ENCODE data around the gene PHKB.

The PHKB gene

GRCh38 chr16:47700857-47701587 is 239.9 kb downstream of the PHKB start:
- H3K36me3 ChIP-seq (ENCODE audit: control insufficient read depth, low read length) = peaks cover 29% of the 10 kb centered on the region
- H3K4me2 ChIP-seq (ENCODE audit: low read length) = no peak overlapping the region
- no peaks in the 10 kb centered on the region for H3K4me1 ChIP-seq (ENCODE audit: control insufficient read depth, low read length)
- TF ChIP-seq EZH2phosphoT487 (IDR thresholded peaks at IDR 0.05; ENCODE audit: borderline replicate concordance, low read length) (no peak), CTCF (IDR thresholded peaks at IDR 0.05; ENCODE audit: low read depth, low read length, poor library complexity, severe bottlenecking) (no peak)
- H3K79me2 ChIP-seq (ENCODE audit: control insufficient read depth, low read length) = no peaks in the 10 kb centered on the region
- H3K4me3 ChIP-seq (ENCODE audit: low read length) = no peak overlapping the region
- H3K9me3 ChIP-seq (ENCODE audit: control insufficient read depth, insufficient read depth, low read length) = no peaks in the 10 kb centered on the region
- H3K9me2 ChIP-seq (replicated peaks; ENCODE audit: control insufficient read depth, low read length) = no peaks in the 10 kb centered on the region
- no peaks in the 10 kb centered on the region for H3K27me3 ChIP-seq (ENCODE audit: control insufficient read depth, low read length)
- H4K20me1 ChIP-seq (ENCODE audit: control insufficient read depth, insufficient read depth, low read depth, low read length) = no peaks in the 10 kb centered on the region
- H3F3A ChIP-seq (ENCODE audit: control insufficient read depth, insufficient read depth) = no peaks in the 10 kb centered on the region
- no peak overlapping the region for H3K27ac ChIP-seq (ENCODE audit: low read depth, low read length)

GRCh38 chr16:47705266-47705665 is 244.1 kb downstream of the PHKB start:
- no peak overlapping the region for H3K4me2 ChIP-seq (ENCODE audit: low read length)
- H3K36me3 ChIP-seq (ENCODE audit: control insufficient read depth, low read length) = no peaks in the 10 kb centered on the region
- no peaks in the 10 kb centered on the region for H3K27me3 ChIP-seq (ENCODE audit: control insufficient read depth, low read length)
- TF ChIP-seq CTCF (IDR thresholded peaks at IDR 0.05; ENCODE audit: low read depth, low read length, poor library complexity, severe bottlenecking) (no peak), EZH2phosphoT487 (IDR thresholded peaks at IDR 0.05; ENCODE audit: borderline replicate concordance, low read length) (no peak)
- H3K79me2 ChIP-seq (ENCODE audit: control insufficient read depth, low read length) = no peaks in the 10 kb centered on the region
- no peaks in the 10 kb centered on the region for H3K9me2 ChIP-seq (replicated peaks; ENCODE audit: control insufficient read depth, low read length)
- H3K4me3 ChIP-seq (ENCODE audit: low read length) = no peak overlapping the region
- 0 out of 2 replicates have a peak, but pooled peaks cover 4% of the 10 kb centered on the region for H3F3A ChIP-seq (ENCODE audit: control insufficient read depth, insufficient read depth)
- no peaks in the 10 kb centered on the region for H3K4me1 ChIP-seq (ENCODE audit: control insufficient read depth, low read length)
- H4K20me1 ChIP-seq (ENCODE audit: control insufficient read depth, insufficient read depth, low read depth, low read length) = no peaks in the 10 kb centered on the region
- H3K9me3 ChIP-seq (ENCODE audit: control insufficient read depth, insufficient read depth, low read length) = no peaks in the 10 kb centered on the region
- H3K27ac ChIP-seq (ENCODE audit: low read depth, low read length) = no peak overlapping the region

- Histone ChIP-seq H3K4me3 (ENCODE audit: low read length) (no peak overlapping the region), H3K27me3 (ENCODE audit: control insufficient read depth, low read length) (no peaks in the 10 kb centered on the region), H3F3A (ENCODE audit: control insufficient read depth, insufficient read depth) (0 out of 2 replicates have a peak, but pooled peaks cover 4% of the 10 kb centered on the region), H3K36me3 (ENCODE audit: control insufficient read depth, low read length) (no peaks in the 10 kb centered on the region), H3K79me2 (ENCODE audit: control insufficient read depth, low read length) (no peaks in the 10 kb centered on the region), H3K9me3 (ENCODE audit: control insufficient read depth, insufficient read depth, low read length) (no peaks in the 10 kb centered on the region), H3K27ac (ENCODE audit: low read depth, low read length) (no peak overlapping the region), H3K9me2 (replicated peaks; ENCODE audit: control insufficient read depth, low read length) (no peaks in the 10 kb centered on the region), H4K20me1 (ENCODE audit: control insufficient read depth, insufficient read depth, low read depth, low read length) (no peaks in the 10 kb centered on the region), H3K4me1 (ENCODE audit: control insufficient read depth, low read length) (no peaks in the 10 kb centered on the region), H3K4me2 (ENCODE audit: low read length) (no peak overlapping the region)
- no peak for TF ChIP-seq CTCF (IDR thresholded peaks at IDR 0.05; ENCODE audit: low read depth, low read length, poor library complexity, severe bottlenecking)
- TF ChIP-seq EZH2phosphoT487 (IDR thresholded peaks at IDR 0.05; ENCODE audit: borderline replicate concordance, low read length) = no peak
These were observed 250.7 kb downstream of the PHKB start for GRCh38 chr16:47711809-47712208.

All from DOHH2 (cell line).